ENCODE results near the gene DNASE1L3.

Gene DNASE1L3

GRCh38 chr3:58189691-58190090 lies 21.1 kb downstream of the DNASE1L3 start:
- Histone ChIP-seq H3K27me3 (replicated peaks; ENCODE audit: control insufficient read depth, insufficient read depth, low read length) (no peaks in the 10 kb centered on the region), H3K36me3 (ENCODE audit: control insufficient read depth, insufficient read depth, low read length) (no peaks in the 10 kb centered on the region), H3K4me3 (replicated peaks; ENCODE audit: low read depth, low read length) (no peak overlapping the region)
- TF ChIP-seq, protein P1, sequence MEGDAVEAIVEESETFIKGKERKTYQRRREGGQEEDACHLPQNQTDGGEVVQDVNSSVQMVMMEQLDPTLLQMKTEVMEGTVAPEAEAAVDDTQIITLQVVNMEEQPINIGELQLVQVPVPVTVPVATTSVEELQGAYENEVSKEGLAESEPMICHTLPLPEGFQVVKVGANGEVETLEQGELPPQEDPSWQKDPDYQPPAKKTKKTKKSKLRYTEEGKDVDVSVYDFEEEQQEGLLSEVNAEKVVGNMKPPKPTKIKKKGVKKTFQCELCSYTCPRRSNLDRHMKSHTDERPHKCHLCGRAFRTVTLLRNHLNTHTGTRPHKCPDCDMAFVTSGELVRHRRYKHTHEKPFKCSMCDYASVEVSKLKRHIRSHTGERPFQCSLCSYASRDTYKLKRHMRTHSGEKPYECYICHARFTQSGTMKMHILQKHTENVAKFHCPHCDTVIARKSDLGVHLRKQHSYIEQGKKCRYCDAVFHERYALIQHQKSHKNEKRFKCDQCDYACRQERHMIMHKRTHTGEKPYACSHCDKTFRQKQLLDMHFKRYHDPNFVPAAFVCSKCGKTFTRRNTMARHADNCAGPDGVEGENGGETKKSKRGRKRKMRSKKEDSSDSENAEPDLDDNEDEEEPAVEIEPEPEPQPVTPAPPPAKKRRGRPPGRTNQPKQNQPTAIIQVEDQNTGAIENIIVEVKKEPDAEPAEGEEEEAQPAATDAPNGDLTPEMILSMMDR (IDR thresholded peaks at IDR 0.05; ENCODE audit: insufficient read depth, low read length, poor library complexity, severe bottlenecking) = no peak
- DNase-seq (ENCODE audit: extremely low read depth, insufficient read length) = no peak

DNA sequence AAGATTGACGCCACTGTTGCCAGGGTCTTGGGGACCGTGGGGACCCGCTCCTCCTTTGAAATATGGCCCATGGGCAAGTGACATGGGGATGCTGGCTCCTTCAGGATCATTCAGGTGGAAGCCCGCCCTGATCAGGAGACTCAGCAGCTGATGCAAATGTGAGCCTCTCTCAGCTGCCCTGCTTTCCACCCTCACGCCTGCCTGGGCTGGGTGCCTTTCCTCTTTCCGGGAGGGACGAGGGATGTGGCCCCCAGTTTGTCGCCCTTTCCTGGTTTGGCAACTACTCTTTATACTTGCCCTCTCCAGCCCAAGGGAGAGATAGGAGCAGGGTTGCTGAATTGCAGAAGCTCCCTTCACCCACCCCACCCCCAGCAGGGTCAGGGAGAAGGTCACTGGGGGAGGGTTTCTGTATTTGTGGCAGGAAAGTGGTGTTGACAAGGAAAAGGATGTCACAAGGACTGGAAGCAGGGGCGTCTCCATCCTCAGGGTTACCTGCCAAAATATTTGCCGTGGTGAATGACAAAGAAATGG lies 21.8 kb downstream of the DNASE1L3 start:
- H3K27me3 ChIP-seq (replicated peaks; ENCODE audit: control insufficient read depth, insufficient read depth, low read length) = no peaks in the 10 kb centered on the region
- TF ChIP-seq, protein P1 (IDR thresholded peaks at IDR 0.05; ENCODE audit: insufficient read depth, low read length, poor library complexity, severe bottlenecking) = no peak
- no peak for DNase-seq (ENCODE audit: extremely low read depth, insufficient read length)
- H3K36me3 ChIP-seq (ENCODE audit: control insufficient read depth, insufficient read depth, low read length) = no peaks in the 10 kb centered on the region
- no peak overlapping the region for H3K4me3 ChIP-seq (replicated peaks; ENCODE audit: low read depth, low read length)

- TF ChIP-seq, protein P1 (IDR thresholded peaks at IDR 0.05; ENCODE audit: insufficient read depth, low read length, poor library complexity, severe bottlenecking) = no peak
- no peaks in the 10 kb centered on the region for H3K27me3 ChIP-seq (replicated peaks; ENCODE audit: control insufficient read depth, insufficient read depth, low read length)
- no peak overlapping the region for H3K4me3 ChIP-seq (replicated peaks; ENCODE audit: low read depth, low read length)
- H3K36me3 ChIP-seq (ENCODE audit: control insufficient read depth, insufficient read depth, low read length) = no peaks in the 10 kb centered on the region
- DNase-seq (ENCODE audit: extremely low read depth, insufficient read length) = no peak
Measured at GRCh38 chr3:58188173-58188564, 22.6 kb downstream of the DNASE1L3 start.

DNA sequence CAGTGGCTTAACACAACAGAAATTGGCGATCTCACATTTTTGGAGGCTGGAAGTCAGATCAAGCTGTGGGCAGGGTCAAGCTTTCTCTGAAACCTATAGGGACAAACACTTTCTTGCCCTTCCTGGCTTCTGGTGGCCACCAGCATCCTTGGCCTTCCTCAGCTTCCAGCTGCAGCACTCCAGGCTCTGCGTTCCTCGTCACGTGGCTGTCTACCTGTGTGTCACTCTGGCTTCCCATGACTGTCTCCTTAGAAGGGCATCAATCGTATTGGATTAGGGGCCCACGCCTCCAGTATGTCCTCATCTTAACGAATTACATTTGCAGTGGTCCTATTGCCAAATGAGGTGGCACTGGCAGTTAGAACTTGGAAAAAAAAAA lies 25.8 kb downstream of the DNASE1L3 start:
- no peaks in the 10 kb centered on the region for H3K36me3 ChIP-seq (ENCODE audit: control insufficient read depth, insufficient read depth, low read length)
- no peak overlapping the region for H3K4me3 ChIP-seq (replicated peaks; ENCODE audit: low read depth, low read length)
- TF ChIP-seq, protein P1 (IDR thresholded peaks at IDR 0.05; ENCODE audit: insufficient read depth, low read length, poor library complexity, severe bottlenecking) = no peak
- H3K27me3 ChIP-seq (replicated peaks; ENCODE audit: control insufficient read depth, insufficient read depth, low read length) = no peaks in the 10 kb centered on the region
- DNase-seq (ENCODE audit: extremely low read depth, insufficient read length) = no peak

DNA sequence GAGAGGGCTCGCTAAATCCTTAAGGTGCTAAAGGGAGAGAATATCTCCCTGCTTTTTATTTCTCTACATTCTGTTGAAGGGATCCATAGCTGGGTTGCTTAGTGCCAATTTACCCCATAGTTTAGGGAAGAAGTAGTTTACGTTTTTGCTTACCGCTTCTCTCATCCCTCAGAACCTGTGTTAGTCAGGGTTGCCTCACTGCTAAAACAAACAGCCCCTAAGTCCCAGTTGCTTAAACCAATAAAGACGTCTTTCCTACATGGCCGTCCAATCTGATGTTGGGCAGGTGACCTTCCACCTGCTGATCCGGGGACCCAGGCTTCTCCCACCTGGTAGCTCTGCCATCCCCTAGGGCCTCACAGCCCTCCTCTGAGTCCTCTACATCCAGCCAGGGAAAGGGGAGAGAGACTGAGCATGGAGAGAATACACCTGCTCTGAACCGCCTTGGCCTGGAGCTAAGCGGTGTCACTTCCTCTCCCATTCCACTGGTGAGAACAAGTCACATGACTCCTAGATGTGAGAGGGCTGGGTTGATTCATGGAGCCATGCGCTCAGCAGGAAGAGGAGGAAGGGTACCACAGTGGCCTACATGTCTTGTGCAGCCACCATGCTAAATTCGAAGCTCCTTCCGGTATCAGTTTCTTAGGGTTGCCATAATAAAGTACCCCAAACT lies 26.3 kb downstream of the DNASE1L3 start:
- no peaks in the 10 kb centered on the region for H3K27me3 ChIP-seq (replicated peaks; ENCODE audit: control insufficient read depth, insufficient read depth, low read length)
- no peaks in the 10 kb centered on the region for H3K36me3 ChIP-seq (ENCODE audit: control insufficient read depth, insufficient read depth, low read length)
- no peak overlapping the region for H3K4me3 ChIP-seq (replicated peaks; ENCODE audit: low read depth, low read length)
- DNase-seq (ENCODE audit: extremely low read depth, insufficient read length) = no peak
- TF ChIP-seq, protein P1 (IDR thresholded peaks at IDR 0.05; ENCODE audit: insufficient read depth, low read length, poor library complexity, severe bottlenecking) = no peak

Measured in GM06990 (cell line).